H1 (cell line): ENCODE data around the gene OR2AE1. TPM values are rescaled to one million over a fixed set of nuclear protein-coding genes. Genes with fewer than 3 reads are reported as not detected.

ENCODE experiments used
- EGR1 ChIP-seq: IDR thresholded peaks from 2 replicates; pipeline ENCODE4 v1.6.1; 2011; ENCODE audit warnings: low read depth, low read length, borderline replicate concordance
- GABPA ChIP-seq: IDR thresholded peaks from 2 replicates; pipeline ENCODE4 v1.6.1; 2011; ENCODE audit warnings: mild to moderate bottlenecking, low read length, moderate library complexity, borderline replicate concordance; ENCODE audit not compliant: insufficient read depth
- POLR2A ChIP-seq, 2 experiments: IDR thresholded peaks; 1 replicate in 1 of 2; 2 replicates in 1 of 2; pipeline ENCODE4 v1.6.1; 2011; ENCODE audit warnings: low read depth in 2 of 2, low read length in 2 of 2, mild to moderate bottlenecking in 2 of 2; ENCODE audit errors: control extremely low read depth in 1 of 2
- SP4 ChIP-seq: IDR thresholded peaks from 2 replicates; pipeline ENCODE4 v1.6.1; 2012; ENCODE audit warnings: low read length, inconsistent platforms
- ZNF274 ChIP-seq: IDR thresholded peaks from 2 replicates; pipeline ENCODE4 v1.7.0; 2012; ENCODE audit warnings: low read length, borderline replicate concordance; ENCODE audit errors: extremely low read depth
- polyA plus RNA-seq, 7 experiments: library from polyadenylated mRNA; depleted of rRNA in 3 of 7; stranded (reverse) in 5 of 7; unstranded in 2 of 7; fragments of >200 nt in 5 of 7; fragments of 200-250 nt in 2 of 7; gene quantifications; 1 replicate in 5 of 7; 2 replicates in 1 of 7; 4 replicates in 1 of 7; pipeline versions ENCODE4 v1.2.1 to v1.2.3, GENCODE V29; 2011 to 2013; ENCODE audit warnings: missing spikeins in 2 of 7, mixed read lengths in 2 of 7
- total RNA-seq: library from RNA; stranded (reverse); fragmentation: NEBNext Ultra II Directional; extraction: Animal tissue kit (Norgen Biotek cat#: 25700); gene quantifications from 2 replicates; pipeline ENCODE4 v1.2.1, GENCODE V29; 2021
- TF ChIP-seq, protein P1 (sequence below), 3 experiments: IDR thresholded peaks; 1 replicate in 2 of 3; 2 replicates in 1 of 3; pipeline versions ENCODE4 v1.5.1 to v1.6.1; 2011; ENCODE audit warnings: low read length in 3 of 3, mild to moderate bottlenecking in 3 of 3, inconsistent platforms in 2 of 3, low read depth in 1 of 3, moderate library complexity in 1 of 3; ENCODE audit not compliant: insufficient read depth in 1 of 3; ENCODE audit errors: control extremely low read depth in 1 of 3

Gene OR2AE1
- total and polyA plus RNA-seq, 2 of the 8 experiments (the other 6 are each of a cell fraction or from before 2014, with no cell fraction given) = not detected

DNA sequence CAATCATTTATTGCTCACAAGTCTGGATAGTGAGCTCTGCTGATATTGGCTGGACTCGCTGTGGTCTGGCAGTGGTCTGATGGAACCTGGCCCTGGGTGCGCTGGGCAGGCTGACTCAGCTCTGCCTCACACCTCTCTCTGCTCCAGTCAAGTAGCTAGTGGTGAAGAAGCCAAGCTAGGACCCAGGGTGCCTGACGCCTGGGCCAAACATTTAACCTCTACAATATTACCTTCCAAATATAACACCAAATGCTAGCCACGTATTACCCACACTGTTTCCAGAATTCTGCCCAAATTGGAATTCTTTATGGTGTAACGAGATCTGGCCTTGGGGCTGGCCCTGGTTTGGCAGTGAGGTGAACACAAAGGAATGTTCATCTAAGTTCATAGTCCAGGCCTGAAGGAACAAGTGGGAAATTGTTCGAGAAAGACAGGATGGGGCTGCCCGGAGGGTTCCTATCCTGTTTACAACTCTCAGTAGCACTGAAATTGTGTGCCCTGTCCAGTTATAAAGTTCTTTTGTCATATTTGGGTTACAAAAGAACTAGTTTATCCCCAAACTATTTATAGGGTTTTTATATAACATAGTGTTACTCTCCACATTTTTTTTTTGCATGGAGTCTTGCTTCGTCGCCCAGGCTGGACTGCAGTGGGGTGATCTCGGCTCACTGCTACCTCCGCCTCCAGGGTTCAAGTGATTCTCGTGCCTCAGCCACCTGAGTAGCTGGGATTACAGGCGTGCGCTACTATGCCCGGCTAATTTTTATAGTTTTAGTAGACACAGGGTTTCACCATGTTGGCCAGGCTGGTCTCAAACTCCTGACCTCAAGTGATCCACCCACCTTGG is 16.3 kb downstream of the OR2AE1 start (continued):
- TF ChIP-seq, protein P1, sequence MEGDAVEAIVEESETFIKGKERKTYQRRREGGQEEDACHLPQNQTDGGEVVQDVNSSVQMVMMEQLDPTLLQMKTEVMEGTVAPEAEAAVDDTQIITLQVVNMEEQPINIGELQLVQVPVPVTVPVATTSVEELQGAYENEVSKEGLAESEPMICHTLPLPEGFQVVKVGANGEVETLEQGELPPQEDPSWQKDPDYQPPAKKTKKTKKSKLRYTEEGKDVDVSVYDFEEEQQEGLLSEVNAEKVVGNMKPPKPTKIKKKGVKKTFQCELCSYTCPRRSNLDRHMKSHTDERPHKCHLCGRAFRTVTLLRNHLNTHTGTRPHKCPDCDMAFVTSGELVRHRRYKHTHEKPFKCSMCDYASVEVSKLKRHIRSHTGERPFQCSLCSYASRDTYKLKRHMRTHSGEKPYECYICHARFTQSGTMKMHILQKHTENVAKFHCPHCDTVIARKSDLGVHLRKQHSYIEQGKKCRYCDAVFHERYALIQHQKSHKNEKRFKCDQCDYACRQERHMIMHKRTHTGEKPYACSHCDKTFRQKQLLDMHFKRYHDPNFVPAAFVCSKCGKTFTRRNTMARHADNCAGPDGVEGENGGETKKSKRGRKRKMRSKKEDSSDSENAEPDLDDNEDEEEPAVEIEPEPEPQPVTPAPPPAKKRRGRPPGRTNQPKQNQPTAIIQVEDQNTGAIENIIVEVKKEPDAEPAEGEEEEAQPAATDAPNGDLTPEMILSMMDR (IDR thresholded peaks at IDR 0.05; ENCODE audit: control extremely low read depth in 1 of 3, insufficient read depth in 1 of 3, low read depth in 1 of 3, low read length in 3 of 3) = no peak
- no peak for TF ChIP-seq ZNF274
- TF ChIP-seq SP4 = no peak
- TF ChIP-seq EGR1 = no peak
- no peak for TF ChIP-seq GABPA
- no peak for TF ChIP-seq POLR2A (IDR thresholded peaks at IDR 0.05; ENCODE audit: control extremely low read depth in 1 of 2, low read depth in 2 of 2, low read length in 2 of 2)
